ENCODE measurements around the gene GOLPH3. TPM values are rescaled to one million over a fixed set of nuclear protein-coding genes. Genes with fewer than 3 reads are reported as not detected.

The GOLPH3 gene
- total RNA-seq, 1 experiment from 2014 or later: 98.7 TPM

DNA sequence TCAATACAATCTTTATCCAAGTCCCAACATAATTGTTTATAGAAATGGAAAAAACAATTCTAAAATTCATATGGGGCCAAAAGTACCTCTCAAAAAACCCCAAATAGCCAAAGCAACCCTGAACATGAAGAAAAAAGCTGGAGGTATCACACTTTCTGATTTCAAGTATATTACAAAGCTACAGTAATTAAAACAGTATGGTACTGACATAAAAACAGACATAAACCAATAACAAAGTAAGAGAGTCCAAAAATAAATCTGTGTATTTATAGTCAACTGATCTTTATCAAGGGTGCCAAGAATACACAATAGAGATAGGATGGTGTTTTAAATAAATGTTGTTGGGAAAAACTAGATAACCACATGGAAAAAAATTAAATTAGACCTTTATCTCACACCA is 13.6 kb upstream of the GOLPH3 start:
- Histone ChIP-seq H3K4me2 (ENCODE audit: insufficient read depth, insufficient read length, low read length) (no peak overlapping the region), H3K14ac (ENCODE audit: insufficient read depth, low read length) (no peak overlapping the region), H2AFZ (ENCODE audit: low read length) (no peak overlapping the region), H3K18ac (ENCODE audit: insufficient read length, low read depth, low read length) (no peak overlapping the region), H3K9me3 (ENCODE audit: control insufficient read depth, low read depth, low read length) (no peaks in the 10 kb centered on the region), H2BK12ac (ENCODE audit: insufficient read length, low read depth, low read length) (no peak overlapping the region), H3K23me2 (ENCODE audit: insufficient read length, low read depth, low read length, poor library complexity, severe bottlenecking) (no peaks in the 10 kb centered on the region), H3K79me2 (ENCODE audit: insufficient read depth, low read length) (no peaks in the 10 kb centered on the region), H3K27me3 (ENCODE audit: insufficient read depth, low read length) (no peaks in the 10 kb centered on the region), H2BK120ac (ENCODE audit: low read depth, low read length, poor library complexity, severe bottlenecking) (no peak overlapping the region), H2BK20ac (ENCODE audit: low read depth, low read length, poor library complexity, severe bottlenecking) (no peak overlapping the region), H3K79me1 (ENCODE audit: insufficient read depth, low read depth, low read length, poor library complexity, severe bottlenecking) (no peaks in the 10 kb centered on the region), H3K27ac (ENCODE audit: insufficient read length, low read depth, low read length) (no peak overlapping the region), H3K4me1 (ENCODE audit: insufficient read depth, low read length) (no peaks in the 10 kb centered on the region), H4K20me1 (ENCODE audit: control insufficient read depth, insufficient read depth, insufficient read length) (no peaks in the 10 kb centered on the region), H2AK5ac (ENCODE audit: insufficient read length, low read length) (no peak overlapping the region), H2BK5ac (ENCODE audit: insufficient read length, low read length) (no peak overlapping the region), H3K56ac (ENCODE audit: insufficient read length, low read depth, low read length) (no peak overlapping the region), H4K8ac (replicated peaks; ENCODE audit: insufficient read length, low read depth, low read length) (no peak overlapping the region), H3K23ac (ENCODE audit: insufficient read length, low read depth, low read length) (no peak overlapping the region), H3K4ac (ENCODE audit: low read depth, low read length) (no peak overlapping the region), H2BK15ac (ENCODE audit: low read depth, low read length) (no peak overlapping the region), H3K9ac (ENCODE audit: extremely low read depth, insufficient read length, low read length) (no peak overlapping the region), H3T11ph (ENCODE audit: low read length) (no peak overlapping the region), H4K91ac (ENCODE audit: insufficient read length, low read depth, low read length) (no peak overlapping the region), H4K5ac (ENCODE audit: insufficient read length, low read depth, low read length) (no peak overlapping the region)
- Mint-ChIP-seq H3K36me3 (ENCODE audit: insufficient read depth in 1 of 3, low read depth in 3 of 3) (peaks cover 2 to 5% (median 3%) of the 10 kb centered on the region in 3 experiments; a peak in 3 of 7 replicates), H3K27ac (no peak overlapping the region), H3K4me3 (no peak overlapping the region), H3K27me3 (ENCODE audit: low read depth) (no peaks in the 10 kb centered on the region; the same call in 1 of the 2 replicates), H3K4me1 (no peaks in the 10 kb centered on the region), H3K9me3 (peaks cover 13% of the 10 kb centered on the region in 2 experiments)
- no peak for DNase-seq
- TF ChIP-seq, protein P1, sequence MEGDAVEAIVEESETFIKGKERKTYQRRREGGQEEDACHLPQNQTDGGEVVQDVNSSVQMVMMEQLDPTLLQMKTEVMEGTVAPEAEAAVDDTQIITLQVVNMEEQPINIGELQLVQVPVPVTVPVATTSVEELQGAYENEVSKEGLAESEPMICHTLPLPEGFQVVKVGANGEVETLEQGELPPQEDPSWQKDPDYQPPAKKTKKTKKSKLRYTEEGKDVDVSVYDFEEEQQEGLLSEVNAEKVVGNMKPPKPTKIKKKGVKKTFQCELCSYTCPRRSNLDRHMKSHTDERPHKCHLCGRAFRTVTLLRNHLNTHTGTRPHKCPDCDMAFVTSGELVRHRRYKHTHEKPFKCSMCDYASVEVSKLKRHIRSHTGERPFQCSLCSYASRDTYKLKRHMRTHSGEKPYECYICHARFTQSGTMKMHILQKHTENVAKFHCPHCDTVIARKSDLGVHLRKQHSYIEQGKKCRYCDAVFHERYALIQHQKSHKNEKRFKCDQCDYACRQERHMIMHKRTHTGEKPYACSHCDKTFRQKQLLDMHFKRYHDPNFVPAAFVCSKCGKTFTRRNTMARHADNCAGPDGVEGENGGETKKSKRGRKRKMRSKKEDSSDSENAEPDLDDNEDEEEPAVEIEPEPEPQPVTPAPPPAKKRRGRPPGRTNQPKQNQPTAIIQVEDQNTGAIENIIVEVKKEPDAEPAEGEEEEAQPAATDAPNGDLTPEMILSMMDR (conservative IDR thresholded peaks at IDR 0.05): no peak

Data from H9 (cell line).